T47D (cell line): Measurements from ENCODE around the gene PRRT2.

ENCODE experiments used
- DNase-seq, 2 experiments: peaks; one replicate each; pipeline versions ENCODE4 v3.0.0 to v3.0.0-alpha.2; 2011 to 2012; ENCODE audit warnings: low read depth in 1 of 2, low spot score in 1 of 2
- JUND ChIP-seq: IDR thresholded peaks from 2 replicates; pipeline ENCODE4 v1.6.1; 2012; ENCODE audit warnings: low read depth
- in situ Hi-C: cut with HindIII; loops from 2 replicates; pipeline ENCODE4 v1.10.0; 2016; ENCODE audit warnings: low sequenced_read_pairs, low pct_unique_long_range_greater_than_20kb

Gene PRRT2

DNA sequence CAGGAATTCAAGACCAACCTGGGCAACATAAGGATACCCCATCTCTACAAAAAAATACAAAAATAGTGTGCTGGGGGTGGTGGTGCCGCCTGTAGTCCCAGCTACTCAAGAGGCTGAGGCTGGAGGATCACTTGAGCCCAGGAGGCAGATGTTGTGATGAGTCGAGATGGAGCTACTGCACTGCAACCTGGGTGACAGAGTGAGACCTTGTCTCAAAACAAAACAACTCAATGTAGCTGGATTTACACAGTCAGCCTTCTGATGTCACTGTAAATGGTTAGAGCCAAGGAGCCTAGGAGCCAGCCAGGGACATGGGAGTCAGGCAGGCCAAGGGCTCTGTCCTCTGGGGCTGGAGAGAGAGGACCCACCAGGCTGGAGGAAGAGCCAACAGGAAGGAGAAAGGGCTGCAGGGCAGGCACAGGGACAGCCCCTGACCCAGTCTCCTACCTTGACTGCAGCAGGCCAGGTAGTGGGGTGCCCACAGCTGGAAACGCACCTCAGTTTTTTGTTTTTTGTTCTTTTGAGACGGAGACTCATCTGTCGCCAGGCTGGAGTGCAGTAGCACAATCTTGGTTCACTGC, 42.6 kb downstream of the PRRT2 start:
- no peak for TF ChIP-seq JUND
- no peak for DNase-seq
- in situ Hi-C loops: no loop called here

DNA sequence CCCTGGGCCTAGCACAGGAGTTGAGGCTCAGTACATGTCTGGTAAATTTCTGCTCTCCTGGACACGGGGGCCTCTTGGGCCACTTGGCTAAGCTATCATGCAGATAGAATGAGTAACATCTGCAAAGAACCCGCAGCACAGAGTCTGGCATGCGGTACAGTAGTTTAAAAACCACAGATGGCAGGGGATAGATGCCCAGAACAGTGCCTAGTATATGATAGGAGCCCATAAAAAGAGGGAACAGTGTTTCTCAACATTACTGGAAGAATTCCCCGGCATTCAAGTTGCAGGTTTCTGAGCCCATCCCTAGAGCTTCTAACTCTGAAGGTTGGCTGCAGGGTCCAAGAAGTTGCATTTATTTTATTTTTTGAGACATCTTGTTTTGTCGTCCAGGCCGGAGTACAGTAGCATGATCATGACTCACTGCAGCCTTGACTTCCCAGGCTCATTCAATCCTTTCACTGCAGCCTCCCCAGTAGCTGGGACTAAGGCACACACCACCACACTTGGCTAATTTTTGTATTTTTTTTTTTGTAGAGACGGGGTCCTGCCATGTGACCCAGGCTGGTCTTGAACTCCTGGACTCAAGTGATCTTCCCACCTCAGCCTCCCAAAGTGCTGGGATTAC, 45.3 kb downstream of the PRRT2 start:
- TF ChIP-seq JUND: no peak
- no peak for DNase-seq
- in situ Hi-C loops: no loop called here

DNA sequence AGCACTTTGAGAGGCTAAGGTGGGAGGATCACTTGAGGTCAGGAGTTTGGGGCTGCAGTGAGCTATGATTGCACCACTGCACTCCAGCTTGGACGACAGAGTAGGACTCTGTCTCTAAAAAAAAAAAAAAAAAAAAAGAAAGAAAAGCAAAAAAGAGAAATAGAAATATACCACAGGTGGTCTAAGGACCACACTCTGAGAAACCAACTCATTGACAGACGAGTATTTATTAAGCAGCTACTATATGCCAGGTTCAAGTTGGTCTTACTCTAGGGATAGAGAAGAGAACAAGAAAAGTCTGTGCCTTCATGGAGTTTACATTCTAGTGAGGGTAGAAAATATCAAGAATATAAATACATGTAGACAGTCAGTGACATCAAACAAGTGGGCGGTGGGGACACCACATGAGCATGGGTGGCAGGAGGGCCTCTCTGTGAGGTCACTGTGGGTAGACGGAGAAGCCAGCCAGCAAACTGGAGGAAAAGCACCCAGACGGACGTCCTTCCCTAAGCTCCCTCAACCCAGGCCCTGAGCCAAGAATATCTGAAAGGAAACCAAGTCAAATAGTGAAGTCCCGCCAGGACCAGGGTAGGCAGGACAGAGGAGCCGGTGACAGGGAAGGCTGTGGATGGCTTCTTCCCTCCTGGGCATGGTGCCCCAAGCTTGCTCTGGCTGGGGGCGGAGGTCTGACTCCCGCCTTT, 46.3 kb downstream of the PRRT2 start:
- no peak for DNase-seq
- TF ChIP-seq JUND: no peak
- in situ Hi-C loops: no loop called here

DNA sequence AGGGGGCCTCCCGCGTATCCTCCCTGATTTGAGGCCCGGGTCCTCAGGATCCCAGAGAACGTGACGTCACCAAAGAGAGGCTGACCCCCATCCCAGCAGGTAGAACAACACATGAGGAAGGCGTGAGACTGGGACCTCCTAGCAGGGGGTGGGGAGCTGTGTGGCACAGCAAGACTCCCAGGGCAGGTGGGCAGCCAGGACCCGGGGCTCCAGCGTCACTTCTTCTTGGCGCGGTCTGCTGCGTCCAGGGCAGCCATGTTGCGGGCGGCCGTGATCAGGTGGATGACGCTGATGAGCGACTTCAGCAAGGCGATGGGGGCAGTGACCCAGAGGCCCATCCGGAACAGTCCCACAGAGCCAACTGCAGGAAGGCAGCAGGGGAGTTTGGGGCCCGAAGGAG, 47.0 kb downstream of the PRRT2 start:
- no peak for TF ChIP-seq JUND
- in situ Hi-C loops: no loop called here
- no peak for DNase-seq

DNA sequence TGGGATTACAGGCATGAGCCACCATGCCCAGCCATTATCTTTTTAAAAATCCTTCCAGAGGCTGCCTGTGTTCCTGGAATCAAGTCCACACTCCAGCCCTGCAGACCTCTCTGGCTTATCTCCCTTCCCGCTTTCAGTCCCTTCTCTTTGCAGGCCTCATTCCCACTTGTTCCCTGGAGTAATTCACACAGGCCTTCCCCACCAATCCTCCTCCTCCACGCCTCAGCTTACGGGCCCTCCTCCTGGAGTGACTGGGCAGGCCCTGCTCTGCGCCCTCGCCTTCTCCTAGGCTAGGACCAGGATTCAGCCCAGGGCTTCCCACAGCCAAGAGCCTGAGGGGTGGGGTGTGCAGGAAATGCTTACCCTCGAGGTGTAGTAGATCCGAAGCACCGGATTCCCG, 48.2 kb downstream of the PRRT2 start:
- DNase-seq: no peak
- in situ Hi-C loops: no loop called here
- no peak for TF ChIP-seq JUND

DNA sequence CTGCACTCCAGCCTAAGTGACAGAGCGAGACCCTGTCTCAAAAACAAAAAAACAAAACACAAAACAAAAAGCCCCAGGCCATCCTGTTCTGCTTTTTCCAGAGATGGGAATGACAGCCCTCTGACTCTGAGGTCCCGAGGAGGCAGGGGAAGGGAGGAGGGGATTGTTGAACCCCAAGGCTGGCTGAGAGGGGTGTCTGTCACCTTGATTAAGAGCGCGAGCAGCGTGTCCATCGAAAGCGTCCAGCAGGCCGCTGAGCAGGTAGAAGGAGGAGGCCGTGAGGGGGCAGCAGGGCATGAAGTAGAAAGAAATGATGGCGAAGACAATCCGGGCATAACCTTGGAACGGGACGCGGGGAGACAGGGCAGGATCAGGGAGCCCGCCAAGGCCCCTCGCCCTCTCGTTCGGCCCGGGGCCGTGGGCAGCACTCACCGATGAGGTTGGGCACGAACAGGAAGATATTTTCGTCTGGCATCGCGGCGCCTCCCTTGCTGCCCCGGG, 50.4 kb downstream of the PRRT2 start:
- in situ Hi-C loops: no loop called here
- peak in 1 of 2 experiments; percentile 50 for DNase-seq
- no peak for TF ChIP-seq JUND

DNA sequence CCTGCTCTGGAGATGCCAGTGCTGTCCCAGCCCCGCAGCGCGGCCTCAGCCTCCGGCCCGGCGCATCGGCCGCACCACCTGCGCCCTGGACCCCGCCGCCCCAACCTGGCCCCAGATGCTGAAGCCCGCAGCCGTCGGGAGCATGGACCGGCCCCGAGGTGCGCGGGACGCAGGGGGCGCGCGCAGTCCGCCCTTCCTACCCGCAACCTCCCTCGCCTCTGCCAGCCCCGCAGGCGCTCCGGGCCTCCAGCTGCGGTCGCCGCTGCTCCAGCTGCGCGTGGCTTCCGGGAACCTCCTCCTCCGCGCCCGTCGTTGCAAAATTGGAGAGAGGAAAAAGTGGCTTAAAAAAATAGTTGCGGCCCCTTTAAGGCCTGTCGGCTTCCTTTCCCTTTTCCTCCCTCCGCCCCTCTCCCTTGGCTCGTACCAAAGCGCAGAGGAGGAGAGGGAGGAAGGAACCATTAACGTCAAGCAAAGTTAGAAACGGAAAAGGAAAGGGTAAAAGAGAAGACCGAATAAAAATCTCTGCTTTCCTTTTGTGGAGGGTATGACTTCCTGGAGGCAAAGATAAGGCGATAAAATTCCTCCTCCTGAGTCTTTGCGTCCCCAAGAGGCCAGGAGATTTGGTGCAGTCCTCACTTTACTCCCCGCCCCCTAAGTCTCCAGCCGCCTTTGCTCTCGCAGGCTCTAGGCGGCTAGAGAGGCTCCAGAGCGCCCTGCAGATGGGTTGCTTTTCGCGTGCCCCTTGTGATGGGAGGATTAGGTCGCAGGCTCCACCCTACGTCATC, 51.1 kb downstream of the PRRT2 start, which contains the start of gene CDIPT:
Gene CDIPT (minus strand): TSS at position 343 of the 785 bp plus-strand sequence. CDS start 369 bp downstream, outside the sequence.
- in situ Hi-C loops: no loop called here
- DNase-seq: peak; percentile 75 to 99
- TF ChIP-seq JUND: peak; percentile 70

DNA sequence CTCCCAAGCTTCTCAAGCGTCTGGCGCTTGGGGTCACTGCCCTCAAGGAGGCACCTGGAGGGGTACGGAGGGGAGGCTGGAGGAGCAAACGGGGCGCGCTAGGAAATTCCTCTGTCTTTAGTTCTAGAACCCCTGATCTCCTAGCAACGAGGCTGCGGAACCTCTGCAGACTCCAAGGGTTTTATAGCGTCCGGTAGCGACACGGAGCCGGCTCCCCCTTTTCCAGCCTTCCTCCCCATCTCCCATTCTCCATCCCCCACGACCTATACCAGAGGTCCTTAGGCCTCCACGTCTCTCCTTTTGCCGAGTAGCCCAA, 51.6 kb downstream of the PRRT2 start:
- in situ Hi-C loops: no loop called here
- no peak for TF ChIP-seq JUND
- DNase-seq: no peak

DNA sequence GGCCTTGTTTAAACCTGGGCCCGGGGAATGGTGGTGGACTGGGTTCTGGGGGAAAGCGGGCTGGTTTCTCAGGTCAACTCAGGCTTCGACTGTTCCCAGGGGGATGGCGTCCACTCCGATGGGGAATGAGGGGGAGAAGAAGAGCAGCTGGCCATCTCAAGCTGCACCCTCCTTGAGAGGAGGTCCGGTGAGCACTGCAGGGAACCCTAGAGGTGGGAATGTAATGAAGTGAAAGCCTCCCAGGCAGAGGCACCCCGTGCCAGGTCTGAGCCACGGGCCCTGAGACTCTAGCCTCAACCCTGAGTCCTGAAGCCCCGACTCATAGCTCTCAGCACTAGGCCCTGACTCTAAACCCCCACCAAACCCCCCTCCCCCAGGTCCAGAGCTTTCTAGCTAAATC, 52.2 kb downstream of the PRRT2 start:
- in situ Hi-C loops: no loop called here
- no peak for TF ChIP-seq JUND
- DNase-seq: no peak
